NT2/D1 (cell line): Measurements from ENCODE around the gene C1S.

ENCODE experiments used
- YY1 ChIP-seq: IDR thresholded peaks from 2 replicates; pipeline ENCODE4 v1.6.1; 2011; ENCODE audit not compliant: insufficient read length, insufficient read depth
- ZNF274 ChIP-seq: IDR thresholded peaks from 2 replicates; pipeline ENCODE4 v1.6.1; 2011; ENCODE audit warnings: mild to moderate bottlenecking, low read depth, low read length

DNA sequence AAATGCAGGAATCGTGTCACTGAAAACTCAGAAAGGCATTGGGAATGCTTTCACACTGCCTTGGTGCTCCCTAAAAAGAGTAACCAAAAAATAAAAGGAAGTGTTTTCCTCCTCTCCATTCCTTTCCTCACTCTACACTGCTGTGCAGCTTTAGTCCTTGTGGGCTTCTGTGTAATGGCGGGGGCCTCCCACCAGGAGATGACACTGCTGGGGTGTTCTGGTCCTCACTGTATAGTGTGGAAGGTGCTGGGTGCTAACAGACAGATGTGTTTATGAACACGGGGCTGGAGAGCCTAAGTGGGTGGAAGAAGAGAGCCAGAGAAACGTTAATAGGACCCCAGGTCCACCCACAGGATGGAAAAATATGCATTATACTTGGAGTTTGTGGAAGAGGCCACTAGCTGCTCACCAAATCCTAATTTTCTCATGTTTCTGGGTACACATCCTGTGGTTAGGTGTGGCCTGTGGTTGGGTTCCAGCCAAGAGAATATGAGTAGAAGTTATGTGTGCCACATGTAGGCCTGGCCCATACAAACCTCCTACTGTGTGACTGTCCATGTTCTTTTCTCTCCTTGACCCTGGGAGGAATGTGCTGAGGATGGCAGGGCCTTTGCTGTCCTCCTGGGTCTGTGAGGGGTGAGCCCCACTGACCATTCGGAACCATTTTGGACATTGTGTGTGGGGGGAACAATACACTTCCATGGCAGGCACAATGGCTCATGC lies 14.0 kb upstream of the C1S start:
- TF ChIP-seq YY1 = no peak
- TF ChIP-seq ZNF274 = no peak
